Activated naive CD4-positive, alpha-beta T cell treated with anti-CD3 and anti-CD28 coated beads, Interleukin-2, amount 50 U/mL, for 24 hours (primary cell): ENCODE measurements around the gene AP4B1.

Experiments used
- H3K27ac Mint-ChIP-seq: one replicate; pipeline ENCODE4 v1.8.0; 2021; ENCODE audit warnings: mild to moderate bottlenecking, mixed read lengths
- H3K27me3 Mint-ChIP-seq: one replicate; pipeline ENCODE4 v1.8.0; 2021; ENCODE audit warnings: mixed read lengths
- H3K36me3 Mint-ChIP-seq: one replicate; pipeline ENCODE4 v1.8.0; 2021; ENCODE audit warnings: mixed read lengths
- H3K4me1 Mint-ChIP-seq: one replicate; pipeline ENCODE4 v1.8.0; 2021; ENCODE audit warnings: mixed read lengths
- H3K4me3 Mint-ChIP-seq: one replicate; pipeline ENCODE4 v1.8.0; 2021; ENCODE audit warnings: mild to moderate bottlenecking, mixed read lengths
- H3K9me3 Mint-ChIP-seq: one replicate; pipeline ENCODE4 v1.8.0; 2021; ENCODE audit warnings: mixed read lengths

The AP4B1 gene

DNA sequence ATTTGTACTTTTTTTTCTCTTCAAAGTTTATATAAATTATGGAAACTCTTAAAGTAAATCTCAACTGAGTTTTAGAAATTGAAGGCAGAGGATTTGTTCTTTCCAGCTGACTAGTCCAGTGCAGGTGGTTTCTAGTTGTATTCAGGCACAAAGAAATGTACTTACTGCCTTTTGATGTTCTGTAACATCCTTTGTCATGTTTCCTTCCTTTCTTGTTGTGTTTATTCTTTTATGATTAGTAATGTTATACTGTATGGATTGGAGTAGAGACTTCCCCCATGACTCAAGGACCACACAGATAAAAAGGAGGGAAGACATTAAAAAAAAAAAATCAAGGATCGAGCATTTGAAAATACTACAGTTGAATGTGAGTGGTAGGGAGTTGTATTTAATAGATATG is 32.5 kb upstream of the AP4B1 start:
- Mint-ChIP-seq H3K4me1 (peaks cover 91% of the 10 kb centered on the region), H3K4me3 (peak overlapping the region; percentile 57), H3K27me3 (no peaks in the 10 kb centered on the region), H3K36me3 (peaks cover 7% of the 10 kb centered on the region), H3K9me3 (no peaks in the 10 kb centered on the region), H3K27ac (peak overlapping the region; percentile 92)

GRCh38 chr1:113935970-113936369 is 31.4 kb upstream of the AP4B1 start:
- peak overlapping the region; percentile 45 for H3K4me3 Mint-ChIP-seq
- peaks cover 95% of the 10 kb centered on the region for H3K4me1 Mint-ChIP-seq
- peak overlapping the region; percentile 79 for H3K27ac Mint-ChIP-seq
- no peaks in the 10 kb centered on the region for H3K9me3 Mint-ChIP-seq
- no peaks in the 10 kb centered on the region for H3K27me3 Mint-ChIP-seq
- H3K36me3 Mint-ChIP-seq: peaks cover 7% of the 10 kb centered on the region

- Mint-ChIP-seq H3K4me1 (peaks cover 94% of the 10 kb centered on the region), H3K27me3 (no peaks in the 10 kb centered on the region), H3K36me3 (peaks cover 3% of the 10 kb centered on the region), H3K9me3 (no peaks in the 10 kb centered on the region), H3K4me3 (no peak overlapping the region), H3K27ac (peak overlapping the region; percentile 79)
Measured at GRCh38 chr1:113935176-113935575, 30.6 kb upstream of the AP4B1 start.

DNA sequence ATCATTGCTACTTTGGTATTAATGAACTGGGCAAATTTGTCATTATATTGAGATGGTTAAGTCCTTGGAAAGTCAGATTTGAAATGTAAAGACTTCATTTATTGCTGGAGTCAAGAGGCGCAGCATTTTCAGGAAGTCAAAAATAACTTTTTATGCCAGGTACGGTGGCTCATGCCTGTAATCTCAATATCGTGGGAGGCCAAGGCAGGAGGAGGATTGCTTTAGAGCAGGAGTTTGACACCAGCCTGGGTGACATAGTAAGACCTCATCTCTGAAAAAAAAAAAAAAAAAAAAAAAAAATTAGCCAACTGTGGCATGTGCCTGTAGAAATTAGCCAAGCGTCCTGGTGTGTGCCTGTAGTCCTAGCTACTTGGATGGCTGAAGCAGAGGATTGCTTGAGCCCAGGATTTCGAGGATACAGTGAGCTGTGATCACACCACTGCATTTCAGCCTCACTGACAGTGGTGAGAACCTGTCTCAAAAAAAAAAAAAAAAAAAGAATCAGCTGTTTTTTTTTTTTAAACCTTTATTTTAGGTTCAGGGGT is 30.0 kb upstream of the AP4B1 start:
- Mint-ChIP-seq H3K27ac (peak overlapping the region; percentile 92), H3K9me3 (no peaks in the 10 kb centered on the region), H3K27me3 (no peaks in the 10 kb centered on the region), H3K36me3 (peaks cover 3% of the 10 kb centered on the region), H3K4me1 (peaks cover 88% of the 10 kb centered on the region), H3K4me3 (peak overlapping the region; percentile 96)

DNA sequence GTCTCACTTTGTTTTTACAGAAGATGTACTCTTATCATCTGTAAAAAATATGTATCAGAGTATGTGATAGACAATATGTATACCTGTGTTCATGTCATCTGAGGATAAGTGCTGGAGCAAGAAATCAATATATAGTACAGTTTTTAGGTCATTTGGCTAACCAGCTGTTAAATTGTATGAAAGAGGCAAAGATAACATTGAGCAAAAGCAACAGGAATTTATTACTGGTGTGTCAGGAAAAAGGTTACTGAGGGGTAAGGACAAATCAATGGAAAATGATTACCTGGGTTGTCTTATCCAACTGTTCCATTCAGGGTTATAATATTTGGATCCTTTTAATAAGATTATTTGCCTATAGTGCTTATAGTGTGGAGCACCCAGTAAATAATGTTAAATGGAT is 29.4 kb upstream of the AP4B1 start:
- H3K27me3 Mint-ChIP-seq: no peaks in the 10 kb centered on the region
- H3K9me3 Mint-ChIP-seq: no peaks in the 10 kb centered on the region
- peak overlapping the region; percentile 96 for H3K4me3 Mint-ChIP-seq
- peaks cover 3% of the 10 kb centered on the region for H3K36me3 Mint-ChIP-seq
- H3K4me1 Mint-ChIP-seq: peaks cover 83% of the 10 kb centered on the region
- H3K27ac Mint-ChIP-seq: peak overlapping the region; percentile 92

DNA sequence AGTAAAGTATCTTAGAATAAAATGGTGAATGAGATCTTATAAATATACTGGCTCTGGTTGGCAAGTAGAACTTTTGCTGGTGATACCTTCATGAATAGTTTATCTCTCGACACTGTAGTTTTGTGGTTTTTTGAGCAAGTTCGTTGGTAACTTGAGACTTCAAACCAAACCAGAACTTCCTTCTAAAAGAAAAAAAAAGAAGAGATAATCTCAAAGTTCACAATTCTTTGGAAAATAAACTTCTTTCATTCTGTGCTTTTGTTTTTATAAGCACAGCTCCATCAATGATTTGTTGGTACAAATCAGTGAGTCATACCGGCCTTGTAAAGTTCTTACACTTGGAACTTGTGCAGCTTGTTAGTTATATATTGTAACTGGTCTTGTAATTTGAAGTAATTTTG is 26.9 kb upstream of the AP4B1 start:
- peak overlapping the region; percentile 96 for H3K4me3 Mint-ChIP-seq
- H3K36me3 Mint-ChIP-seq: peaks cover 3% of the 10 kb centered on the region
- peaks cover 73% of the 10 kb centered on the region for H3K4me1 Mint-ChIP-seq
- H3K27me3 Mint-ChIP-seq: no peaks in the 10 kb centered on the region
- no peaks in the 10 kb centered on the region for H3K9me3 Mint-ChIP-seq
- peak overlapping the region; percentile 99 for H3K27ac Mint-ChIP-seq

GRCh38 chr1:113930499-113931161 is 26.0 kb upstream of the AP4B1 start:
- Mint-ChIP-seq H3K27ac (peak overlapping the region; percentile 99), H3K4me3 (peak overlapping the region; percentile 96), H3K36me3 (peaks cover 3% of the 10 kb centered on the region), H3K27me3 (no peaks in the 10 kb centered on the region), H3K4me1 (peaks cover 65% of the 10 kb centered on the region), H3K9me3 (no peaks in the 10 kb centered on the region)

DNA sequence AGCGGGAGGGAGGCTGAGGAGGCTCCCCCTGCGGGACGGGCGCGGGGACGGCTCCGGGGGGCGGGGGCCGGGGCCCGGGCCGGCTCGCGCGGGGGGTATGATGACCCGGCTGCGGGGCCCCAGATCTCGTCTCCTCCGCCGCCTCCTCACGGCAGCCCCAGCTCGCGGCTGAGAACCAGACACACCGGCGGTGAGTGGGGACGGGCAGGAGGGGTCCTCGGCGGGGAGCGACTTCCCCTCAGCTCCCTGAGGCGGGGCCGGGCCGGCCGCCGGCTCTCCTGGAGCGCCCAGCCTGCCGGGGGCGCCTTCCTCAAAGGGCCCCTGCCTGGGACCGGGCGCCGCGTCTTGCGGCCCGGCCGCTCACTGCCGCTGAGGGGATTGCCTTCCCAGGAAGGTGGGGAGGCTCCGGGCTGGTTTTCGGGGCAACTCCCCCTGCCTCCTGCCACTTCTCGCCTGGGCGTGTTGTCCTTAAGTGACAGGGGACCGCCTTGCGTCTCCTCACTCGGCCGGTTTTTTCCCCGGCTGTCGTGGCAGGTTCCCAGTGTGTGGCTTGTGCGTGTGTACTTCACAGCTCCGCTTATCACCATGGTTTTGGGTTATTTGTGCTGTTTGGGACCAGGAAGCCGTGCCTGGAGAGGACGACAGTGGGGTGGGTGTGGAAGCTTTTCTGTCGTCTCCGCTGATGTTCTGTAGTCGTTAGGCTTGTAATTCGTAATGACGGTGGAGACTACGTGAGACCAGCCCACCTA is 25.3 kb upstream of the AP4B1 start:
- H3K4me3 Mint-ChIP-seq: peak overlapping the region; percentile 96
- peak overlapping the region; percentile 99 for H3K27ac Mint-ChIP-seq
- peaks cover 59% of the 10 kb centered on the region for H3K4me1 Mint-ChIP-seq
- no peaks in the 10 kb centered on the region for H3K9me3 Mint-ChIP-seq
- H3K27me3 Mint-ChIP-seq: no peaks in the 10 kb centered on the region
- peaks cover 3% of the 10 kb centered on the region for H3K36me3 Mint-ChIP-seq

- Mint-ChIP-seq H3K27ac (peak within 1 kb of the TSS; percentile 99), H3K27me3 (no peaks in the 10 kb centered on the region), H3K4me3 (peak within 1 kb of the TSS; percentile 98), H3K9me3 (no peaks in the 10 kb centered on the region), H3K36me3 (peaks cover 3% of the 10 kb centered on the region), H3K4me1 (peaks cover 55% of the 10 kb centered on the region)
Measured at GRCh38 chr1:113928941-113929749, 24.5 kb upstream of the AP4B1 start, which contains the start of gene HIPK1. Gene HIPK1, plus strand, starts transcription at chr1:113929324.

DNA sequence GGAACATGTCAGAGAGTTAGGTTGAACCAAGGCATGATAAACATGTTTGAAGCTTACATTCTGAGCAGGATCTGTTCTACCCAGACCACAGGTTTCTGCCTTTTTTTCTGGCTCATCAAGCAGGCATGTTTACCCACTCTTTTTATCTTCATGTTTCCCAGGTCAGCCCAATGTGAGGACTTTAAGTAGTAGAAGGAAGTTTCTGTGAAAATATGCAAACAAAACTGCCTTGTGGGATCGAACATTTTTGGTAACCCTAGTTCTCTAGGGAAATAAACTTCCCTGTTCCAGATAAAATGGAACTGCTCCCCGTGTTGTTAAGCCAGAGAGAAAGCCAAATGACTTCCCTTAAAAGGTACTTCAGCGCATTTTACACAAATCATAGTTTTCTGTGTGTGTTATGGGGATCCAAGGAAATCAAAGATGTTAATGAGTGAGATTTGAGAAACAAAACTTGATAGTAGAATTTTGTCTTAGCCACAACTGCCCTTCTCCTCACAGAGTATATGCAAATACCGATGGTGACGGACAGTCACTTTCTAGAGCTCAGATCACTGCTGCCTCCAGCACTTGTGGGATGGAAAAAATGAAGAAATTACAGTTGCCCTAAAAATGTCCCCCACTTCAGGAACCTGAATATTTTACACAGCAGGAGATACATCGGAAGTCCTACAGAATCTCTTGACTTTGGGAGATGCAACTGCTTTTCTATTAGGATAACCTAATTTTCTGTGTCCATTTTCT is 23.8 kb upstream of the AP4B1 start:
- Mint-ChIP-seq H3K27ac (peak overlapping the region; percentile 98), H3K36me3 (peaks cover 3% of the 10 kb centered on the region), H3K9me3 (no peaks in the 10 kb centered on the region), H3K27me3 (no peaks in the 10 kb centered on the region), H3K4me3 (peak overlapping the region; percentile 98), H3K4me1 (peaks cover 47% of the 10 kb centered on the region)

GRCh38 chr1:113924473-113924872 is 19.9 kb upstream of the AP4B1 start:
- no peaks in the 10 kb centered on the region for H3K36me3 Mint-ChIP-seq
- H3K4me3 Mint-ChIP-seq: no peak overlapping the region
- no peaks in the 10 kb centered on the region for H3K9me3 Mint-ChIP-seq
- H3K27ac Mint-ChIP-seq: no peak overlapping the region
- peaks cover 16% of the 10 kb centered on the region for H3K4me1 Mint-ChIP-seq
- H3K27me3 Mint-ChIP-seq: no peaks in the 10 kb centered on the region

DNA sequence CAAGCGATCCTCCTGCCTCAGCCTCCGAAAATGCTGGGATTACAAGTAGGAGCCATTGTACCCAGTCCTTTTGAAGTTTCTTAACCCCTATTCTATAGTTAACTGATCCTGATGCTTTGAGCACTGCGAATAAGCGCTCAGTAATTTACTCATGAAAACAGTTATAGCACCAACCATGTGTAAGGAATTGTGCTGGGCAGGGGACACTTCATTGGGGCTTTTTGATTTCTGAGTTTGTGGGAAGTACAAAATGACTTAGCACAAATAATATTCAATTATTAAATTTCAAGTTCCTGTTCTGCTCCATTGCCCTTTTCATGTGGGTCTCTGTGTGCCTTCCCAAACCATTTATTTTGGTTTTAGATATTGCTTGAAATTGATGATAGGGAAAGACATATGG is 18.4 kb upstream of the AP4B1 start:
- no peaks in the 10 kb centered on the region for H3K9me3 Mint-ChIP-seq
- peaks cover 5% of the 10 kb centered on the region for H3K4me1 Mint-ChIP-seq
- H3K36me3 Mint-ChIP-seq: no peaks in the 10 kb centered on the region
- H3K27ac Mint-ChIP-seq: no peak overlapping the region
- no peak overlapping the region for H3K4me3 Mint-ChIP-seq
- H3K27me3 Mint-ChIP-seq: no peaks in the 10 kb centered on the region

GRCh38 chr1:113918243-113918642 is 13.6 kb upstream of the AP4B1 start:
- Mint-ChIP-seq H3K27ac (peak overlapping the region; percentile 1), H3K9me3 (no peaks in the 10 kb centered on the region), H3K36me3 (peaks cover 6% of the 10 kb centered on the region), H3K27me3 (no peaks in the 10 kb centered on the region), H3K4me1 (no peaks in the 10 kb centered on the region), H3K4me3 (no peak overlapping the region)

DNA sequence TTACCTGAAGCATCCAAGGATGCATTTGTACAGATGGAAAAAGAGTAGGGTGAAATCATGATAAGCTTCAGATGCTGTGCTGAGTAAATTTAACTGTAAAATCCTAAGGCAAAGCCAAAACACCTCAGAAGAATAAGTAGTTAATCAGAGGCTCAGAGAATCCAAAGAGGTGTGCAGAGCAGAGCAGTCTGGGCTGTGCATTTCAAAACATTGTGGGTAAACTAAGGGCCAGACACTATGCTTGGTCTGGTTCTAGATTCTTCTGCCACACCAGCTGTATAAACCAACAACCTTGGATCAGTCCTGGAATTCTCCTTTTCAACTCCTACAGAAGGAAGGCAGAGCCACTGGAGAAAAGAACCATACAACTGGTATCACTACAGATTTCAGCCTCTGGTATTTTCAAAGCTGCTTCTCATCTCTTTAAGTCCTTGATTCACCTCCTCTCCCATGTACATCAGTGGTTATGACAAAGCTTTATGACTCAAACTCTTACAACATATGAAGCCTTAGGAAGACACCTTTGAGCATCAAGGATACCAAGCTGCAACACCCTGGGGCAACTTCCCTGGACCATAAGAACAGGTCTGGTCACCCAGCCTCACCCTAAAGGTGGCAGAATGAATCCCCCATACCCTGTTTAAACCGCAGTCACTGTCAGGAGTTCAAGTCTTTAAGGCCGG is 12.9 kb upstream of the AP4B1 start:
- Mint-ChIP-seq H3K4me1 (no peaks in the 10 kb centered on the region), H3K36me3 (peaks cover 6% of the 10 kb centered on the region)

More for the DNA sequence above, 12.9 kb upstream of the AP4B1 start:
- Mint-ChIP-seq H3K27ac (no peak overlapping the region), H3K9me3 (no peaks in the 10 kb centered on the region), H3K4me3 (no peak overlapping the region), H3K27me3 (no peaks in the 10 kb centered on the region)
